Hepatocyte (in vitro differentiated cells): ENCODE data around the gene PTPN9. TPM values are rescaled to one million over a fixed set of nuclear protein-coding genes. Genes with fewer than 3 reads are reported as not detected.
"Not testable (repeated sequence)": the region's sequence is repeated elsewhere in the genome, so short reads cannot be mapped to it uniquely, and the experiment has no call there.

ENCODE experiments used
- DNase-seq: peaks from one replicate; pipeline ENCODE4 v3.0.0-alpha.2; 2016; ENCODE audit warnings: low spot score
- H2AFZ ChIP-seq: fragments of 200-600 bp; sonication (generic); 2 replicates; pipeline ENCODE4 v1.6.0; 2016; ENCODE audit warnings: antibody characterized with exemption, mild to moderate bottlenecking
- H3K27ac ChIP-seq: fragments of 200-600 bp; sonication (generic); 2 replicates; pipeline ENCODE4 v1.5.1; 2016; ENCODE audit warnings: mild to moderate bottlenecking
- H3K27me3 ChIP-seq: fragments of 200-600 bp; sonication (generic); 2 replicates; pipeline ENCODE4 v1.6.1; 2016
- H3K36me3 ChIP-seq: fragments of 200-600 bp; sonication (generic); replicated peaks from 2 replicates; pipeline ENCODE4 v1.5.1; 2016; ENCODE audit warnings: low read depth; ENCODE audit not compliant: insufficient read depth
- H3K4me1 ChIP-seq: fragments of 200-600 bp; sonication (generic); 2 replicates; pipeline ENCODE4 v1.5.1; 2016; ENCODE audit warnings: mild to moderate bottlenecking, moderate library complexity; ENCODE audit not compliant: insufficient read depth
- H3K4me2 ChIP-seq: fragments of 200-600 bp; sonication (generic); 2 replicates; pipeline ENCODE4 v1.6.0; 2016
- H3K4me3 ChIP-seq: fragments of 200-600 bp; sonication (generic); 2 replicates; pipeline ENCODE4 v1.5.1; 2016; ENCODE audit warnings: mild to moderate bottlenecking
- H3K79me2 ChIP-seq: fragments of 200-600 bp; sonication (generic); 2 replicates; pipeline ENCODE4 v1.6.0; 2017; ENCODE audit warnings: mild to moderate bottlenecking
- H3K9me2 ChIP-seq: fragments of 200-600 bp; sonication (generic); replicated peaks from 2 replicates; pipeline ENCODE4 v1.6.0; 2017; ENCODE audit warnings: mild to moderate bottlenecking; ENCODE audit not compliant: insufficient read depth
- H3K9me3 ChIP-seq: fragments of 200-600 bp; sonication (generic); 2 replicates; pipeline ENCODE4 v1.5.1; 2016; ENCODE audit warnings: low read depth, mild to moderate bottlenecking
- H4K20me1 ChIP-seq: fragments of 200-600 bp; sonication (generic); 2 replicates; pipeline ENCODE4 v1.6.0; 2016; ENCODE audit warnings: mild to moderate bottlenecking; ENCODE audit not compliant: insufficient read depth, poor library complexity, severe bottlenecking
- EZH2 ChIP-seq: fragments of 200-600 bp; sonication (generic); IDR thresholded peaks from 2 replicates; pipeline ENCODE4 v1.6.1; 2016; ENCODE audit warnings: antibody characterized with exemption, mild to moderate bottlenecking, borderline replicate concordance
- EZH2phosphoT487 ChIP-seq: fragments of 200-600 bp; sonication (generic); IDR thresholded peaks from one replicate; pipeline ENCODE4 v1.6.1; 2018; ENCODE audit warnings: antibody characterized with exemption, mild to moderate bottlenecking, low read depth, moderate library complexity; ENCODE audit not compliant: unreplicated experiment, severe bottlenecking
- WGBS: methylation state at CpG from one replicate; pipeline ENCODE4 v1.1.6; 2016; ENCODE audit warnings: low lambda C conversion rate; ENCODE audit errors: missing lambda C conversion rate; 5-methylcytosine and 5-hydroxymethylcytosine counted together
- polyA plus RNA-seq: library from polyadenylated mRNA; unstranded; fragments of >200 nt; fragmentation: Nextera tagmentation; extraction: Ambion mirVana; gene quantifications from 2 replicates; pipeline ENCODE4 v1.2.1, GENCODE V29; 2016
- total RNA-seq: library from RNA; depleted of rRNA; stranded (reverse); fragments of >200 nt; gene quantifications from 2 replicates; pipeline ENCODE4 v1.2.3, GENCODE V29; 2014
- TF ChIP-seq, protein P1 (sequence below): fragments of 200-600 bp; sonication (generic); IDR thresholded peaks from 2 replicates; pipeline ENCODE4 v1.5.1; 2016; ENCODE audit warnings: antibody characterized with exemption, mild to moderate bottlenecking; ENCODE audit not compliant: poor library complexity

The PTPN9 gene
- total and polyA plus RNA-seq, 2 experiments from 2014 or later, result 23.3 to 24.0 TPM

DNA sequence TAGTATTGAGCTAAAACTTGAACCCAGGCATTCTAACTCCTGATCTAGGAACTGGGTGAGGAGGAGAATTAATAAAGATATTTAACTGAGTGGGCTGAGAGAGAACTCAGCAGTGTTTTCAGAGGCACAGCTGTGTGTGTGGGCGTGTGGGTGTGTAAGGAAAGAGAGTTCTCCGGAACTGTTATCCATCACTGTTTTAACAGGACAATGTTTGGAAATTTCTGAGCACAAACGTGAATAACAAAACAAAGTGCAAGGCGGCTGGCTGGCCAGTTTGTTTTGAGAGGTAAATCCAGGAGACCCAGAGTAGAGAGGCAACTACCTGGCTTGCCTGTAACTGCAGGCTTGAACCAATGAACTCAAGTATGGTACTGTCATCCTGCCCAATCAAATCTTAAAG, 5.0 kb upstream of the PTPN9 start:
- TF ChIP-seq EZH2phosphoT487 (no peak), EZH2 (no peak)
- TF ChIP-seq, protein P1, sequence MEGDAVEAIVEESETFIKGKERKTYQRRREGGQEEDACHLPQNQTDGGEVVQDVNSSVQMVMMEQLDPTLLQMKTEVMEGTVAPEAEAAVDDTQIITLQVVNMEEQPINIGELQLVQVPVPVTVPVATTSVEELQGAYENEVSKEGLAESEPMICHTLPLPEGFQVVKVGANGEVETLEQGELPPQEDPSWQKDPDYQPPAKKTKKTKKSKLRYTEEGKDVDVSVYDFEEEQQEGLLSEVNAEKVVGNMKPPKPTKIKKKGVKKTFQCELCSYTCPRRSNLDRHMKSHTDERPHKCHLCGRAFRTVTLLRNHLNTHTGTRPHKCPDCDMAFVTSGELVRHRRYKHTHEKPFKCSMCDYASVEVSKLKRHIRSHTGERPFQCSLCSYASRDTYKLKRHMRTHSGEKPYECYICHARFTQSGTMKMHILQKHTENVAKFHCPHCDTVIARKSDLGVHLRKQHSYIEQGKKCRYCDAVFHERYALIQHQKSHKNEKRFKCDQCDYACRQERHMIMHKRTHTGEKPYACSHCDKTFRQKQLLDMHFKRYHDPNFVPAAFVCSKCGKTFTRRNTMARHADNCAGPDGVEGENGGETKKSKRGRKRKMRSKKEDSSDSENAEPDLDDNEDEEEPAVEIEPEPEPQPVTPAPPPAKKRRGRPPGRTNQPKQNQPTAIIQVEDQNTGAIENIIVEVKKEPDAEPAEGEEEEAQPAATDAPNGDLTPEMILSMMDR, result no peak
- no peaks in the 10 kb centered on the region for H3K9me2 ChIP-seq
- no peak overlapping the region for H2AFZ ChIP-seq
- DNase-seq, result no peak
- no peak overlapping the region for H3K27ac ChIP-seq
- H4K20me1 ChIP-seq, result no peaks in the 10 kb centered on the region
- no peak overlapping the region for H3K4me3 ChIP-seq
- H3K27me3 ChIP-seq, result no peaks in the 10 kb centered on the region
- H3K9me3 ChIP-seq, result no peaks in the 10 kb centered on the region
- H3K36me3 ChIP-seq, result no peaks in the 10 kb centered on the region
- 52% methylated on average over 4 of the region's 4 CpGs for WGBS
- H3K4me1 ChIP-seq, result peaks cover 5% of the 10 kb centered on the region
- H3K4me2 ChIP-seq, result no peak overlapping the region
- no peaks in the 10 kb centered on the region for H3K79me2 ChIP-seq

DNA sequence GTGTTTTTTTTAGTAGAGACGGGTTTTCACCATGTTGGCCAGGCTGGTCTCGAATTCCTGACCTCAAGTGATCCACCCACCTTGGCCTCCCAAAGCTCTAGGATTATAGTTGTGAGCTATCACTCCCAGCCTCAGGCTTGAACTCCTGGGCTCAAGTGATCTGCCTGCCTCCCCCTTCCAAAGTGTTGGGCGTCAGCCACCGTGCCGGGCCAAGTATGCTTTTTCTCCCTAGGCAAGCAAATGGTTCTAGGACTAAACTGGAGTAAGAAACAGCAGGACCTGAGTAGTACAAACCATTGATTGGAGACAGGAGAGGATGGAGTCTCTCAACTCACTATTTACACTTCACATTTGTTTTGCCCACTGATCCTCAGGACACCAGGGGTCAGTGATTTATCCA, 4.6 kb upstream of the PTPN9 start:
- Histone ChIP-seq H3K4me1 (peaks cover 5% of the 10 kb centered on the region), H4K20me1 (no peaks in the 10 kb centered on the region), H3K9me2 (no peaks in the 10 kb centered on the region), H3K36me3 (no peaks in the 10 kb centered on the region), H3K4me2 (no peak overlapping the region), H3K27ac (no peak overlapping the region), H2AFZ (no peak overlapping the region), H3K27me3 (no peaks in the 10 kb centered on the region), H3K9me3 (no peaks in the 10 kb centered on the region), H3K79me2 (peaks cover 3% of the 10 kb centered on the region), H3K4me3 (no peak overlapping the region)
- TF ChIP-seq EZH2 (no peak), EZH2phosphoT487 (no peak)
- TF ChIP-seq, protein P1, result no peak
- DNase-seq, result no peak
- WGBS, result 49% methylated on average over 5 of the region's 5 CpGs

DNA sequence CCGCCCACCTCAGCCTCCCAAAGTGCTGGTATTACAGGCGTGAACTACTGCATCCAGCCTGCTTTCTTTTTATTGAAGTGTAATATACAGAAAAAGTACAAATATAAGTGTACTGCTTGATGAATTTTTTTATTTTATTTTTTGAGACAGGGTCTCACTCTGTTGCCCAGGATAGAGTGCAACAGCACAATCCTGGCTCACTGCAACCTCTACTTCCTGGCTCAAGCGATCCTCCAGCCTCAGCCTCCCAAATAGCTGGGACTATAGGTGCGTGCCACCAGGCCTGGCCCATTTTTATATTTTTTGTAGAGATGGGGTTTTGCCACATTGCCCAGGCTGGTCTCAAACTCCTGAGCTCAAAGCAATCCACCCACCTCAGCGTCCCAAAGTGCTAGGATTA, 3.8 kb upstream of the PTPN9 start:
- H3K27me3 ChIP-seq, H4K20me1 ChIP-seq, H3K36me3 ChIP-seq, H3K27ac ChIP-seq, H3K4me2 ChIP-seq, DNase-seq, H3K4me3 ChIP-seq, H3K9me2 ChIP-seq, H3K79me2 ChIP-seq, H3K9me3 ChIP-seq, H2AFZ ChIP-seq, H3K4me1 ChIP-seq: not testable (repeated sequence)
- WGBS, result 98% methylated on average over 5 of the region's 5 CpGs

DNA sequence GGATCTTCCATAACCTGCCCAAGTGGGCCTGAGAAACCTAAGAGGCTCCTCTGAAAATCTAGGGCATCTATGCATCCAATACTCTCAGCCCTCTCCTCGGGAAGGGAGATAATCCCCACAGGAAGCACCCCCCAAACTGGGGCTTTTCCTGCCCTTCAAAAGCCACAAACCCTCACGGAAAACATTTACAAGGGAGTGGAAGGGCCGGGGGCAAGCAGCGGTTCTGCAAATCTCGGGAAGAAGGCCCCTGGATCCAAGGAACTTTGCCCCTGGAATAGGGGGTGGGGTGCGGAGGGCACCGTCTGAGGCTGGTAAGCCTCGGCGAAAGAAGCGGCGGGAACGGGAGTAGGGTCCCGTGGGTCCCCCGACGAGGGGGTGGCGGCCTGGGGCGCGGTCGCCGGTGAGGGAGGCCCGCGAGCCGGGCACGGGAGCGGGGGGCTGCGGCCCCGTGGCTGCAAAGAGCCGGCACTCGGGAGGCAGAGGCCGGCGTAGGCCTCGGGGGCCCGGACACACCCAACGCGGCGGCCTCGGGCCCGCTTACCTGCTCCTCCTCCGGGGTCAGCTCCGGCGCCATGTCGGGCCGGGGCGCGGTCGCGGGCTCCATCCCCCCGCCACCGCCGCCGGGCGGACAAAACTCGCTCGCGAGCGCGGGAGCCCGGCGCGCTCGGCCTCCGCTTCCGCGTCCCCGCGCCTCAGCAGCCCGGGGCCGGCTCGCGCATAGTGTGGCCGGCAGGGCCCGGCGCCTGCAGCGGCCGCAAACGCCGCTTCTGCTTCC, 755 bp downstream of the PTPN9 start:
- DNase-seq, result peak; percentile 65
- 2% methylated on average over 49 of the region's 77 CpGs for WGBS
- no peaks in the 10 kb centered on the region for H3K9me2 ChIP-seq
- H3K27me3 ChIP-seq, result no peaks in the 10 kb centered on the region
- H3K9me3 ChIP-seq, result no peaks in the 10 kb centered on the region
- H3K4me1 ChIP-seq, result peaks cover 13% of the 10 kb centered on the region
- H3K27ac ChIP-seq, result peak overlapping the region; percentile 99
- H3K79me2 ChIP-seq, result peaks cover 51% of the 10 kb centered on the region
- peak overlapping the region; percentile 96 for H3K4me2 ChIP-seq
- peak overlapping the region; percentile 93 for H3K4me3 ChIP-seq
- no peak for TF ChIP-seq EZH2phosphoT487
- TF ChIP-seq, protein P1, result no peak
- TF ChIP-seq EZH2, result no peak
- no peaks in the 10 kb centered on the region for H3K36me3 ChIP-seq
- peaks cover 12% of the 10 kb centered on the region for H4K20me1 ChIP-seq
- H2AFZ ChIP-seq, result peak overlapping the region; percentile 91
